ENCODE results near the gene RNF103. TPM values are rescaled to one million over a fixed set of nuclear protein-coding genes. Genes with fewer than 3 reads are reported as not detected.
A peak's percentile ranks its signal among the peaks of the same experiment; 100 is the strongest.

RNF103 gene
- total and polyA plus RNA-seq, 4 donors = 15.4 to 38.2 (median 19.4) TPM

GRCh38 chr2:86562922-86563649 lies 60.6 kb downstream of the RNF103 start, which contains the start of gene CHMP3:
Gene CHMP3, minus strand, starts transcription at chr2:86563443. Its CDS starts 95 bp downstream, at chr2:86563348.
- peak; percentile 93 for DNase-seq (ENCODE audit: low spot score)
- peak within 1 kb of the TSS; percentile 77 to 99 (median 80) for H3K4me3 ChIP-seq (ENCODE audit: low read depth in 1 of 3, low read length in 3 of 3)

More at GRCh38 chr2:86562922-86563649, 60.6 kb downstream of the RNF103 start, which contains the start of gene CHMP3:
- H3K27me3 ChIP-seq (ENCODE audit: control insufficient read depth in 4 of 4, insufficient read depth in 4 of 4, low read length in 3 of 4) = no peaks in the 10 kb centered on the region
- peak within 1 kb of the TSS; percentile 100 for H3K27ac ChIP-seq (ENCODE audit: low read depth in 1 of 2, low read length in 2 of 2)
- TF ChIP-seq RXRA (IDR thresholded peaks at IDR 0.05) = no peak
- TF ChIP-seq FOXA1 (IDR thresholded peaks at IDR 0.05) = no peak
- peak; percentile 96 for TF ChIP-seq MAX (IDR thresholded peaks at IDR 0.05)
- peak; percentile 38 for TF ChIP-seq NR2F2 (IDR thresholded peaks at IDR 0.05)
- peak; percentile 74 for TF ChIP-seq ZBTB33 (IDR thresholded peaks at IDR 0.05)
- TF ChIP-seq CTCF (IDR thresholded peaks at IDR 0.05; ENCODE audit: low read depth, low read length, missing input control) = no peak
- peak in 1 of 2 donors; percentile 23 for TF ChIP-seq HNF4A (conservative IDR thresholded peaks at IDR 0.05)
- peak in 1 of 2 donors; percentile 23 for TF ChIP-seq EGR1 (IDR thresholded peaks at IDR 0.05; ENCODE audit: low read depth in 2 of 2)
- TF ChIP-seq TAF1 (conservative IDR thresholded peaks at IDR 0.05) = peak; percentile 74
- TF ChIP-seq, protein P1, sequence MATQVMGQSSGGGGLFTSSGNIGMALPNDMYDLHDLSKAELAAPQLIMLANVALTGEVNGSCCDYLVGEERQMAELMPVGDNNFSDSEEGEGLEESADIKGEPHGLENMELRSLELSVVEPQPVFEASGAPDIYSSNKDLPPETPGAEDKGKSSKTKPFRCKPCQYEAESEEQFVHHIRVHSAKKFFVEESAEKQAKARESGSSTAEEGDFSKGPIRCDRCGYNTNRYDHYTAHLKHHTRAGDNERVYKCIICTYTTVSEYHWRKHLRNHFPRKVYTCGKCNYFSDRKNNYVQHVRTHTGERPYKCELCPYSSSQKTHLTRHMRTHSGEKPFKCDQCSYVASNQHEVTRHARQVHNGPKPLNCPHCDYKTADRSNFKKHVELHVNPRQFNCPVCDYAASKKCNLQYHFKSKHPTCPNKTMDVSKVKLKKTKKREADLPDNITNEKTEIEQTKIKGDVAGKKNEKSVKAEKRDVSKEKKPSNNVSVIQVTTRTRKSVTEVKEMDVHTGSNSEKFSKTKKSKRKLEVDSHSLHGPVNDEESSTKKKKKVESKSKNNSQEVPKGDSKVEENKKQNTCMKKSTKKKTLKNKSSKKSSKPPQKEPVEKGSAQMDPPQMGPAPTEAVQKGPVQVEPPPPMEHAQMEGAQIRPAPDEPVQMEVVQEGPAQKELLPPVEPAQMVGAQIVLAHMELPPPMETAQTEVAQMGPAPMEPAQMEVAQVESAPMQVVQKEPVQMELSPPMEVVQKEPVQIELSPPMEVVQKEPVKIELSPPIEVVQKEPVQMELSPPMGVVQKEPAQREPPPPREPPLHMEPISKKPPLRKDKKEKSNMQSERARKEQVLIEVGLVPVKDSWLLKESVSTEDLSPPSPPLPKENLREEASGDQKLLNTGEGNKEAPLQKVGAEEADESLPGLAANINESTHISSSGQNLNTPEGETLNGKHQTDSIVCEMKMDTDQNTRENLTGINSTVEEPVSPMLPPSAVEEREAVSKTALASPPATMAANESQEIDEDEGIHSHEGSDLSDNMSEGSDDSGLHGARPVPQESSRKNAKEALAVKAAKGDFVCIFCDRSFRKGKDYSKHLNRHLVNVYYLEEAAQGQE (IDR thresholded peaks at IDR 0.05) = peak; percentile 50
- peak in 1 of 2 donors; percentile 78 for TF ChIP-seq GABPA (IDR thresholded peaks at IDR 0.05 in 1 of 2, conservative IDR thresholded peaks at IDR 0.05 in 1 of 2)
- TF ChIP-seq YY1 (IDR thresholded peaks at IDR 0.05) = peak; percentile 70
- no peak for TF ChIP-seq HNF4G (IDR thresholded peaks at IDR 0.05)
- TF ChIP-seq RAD21 (IDR thresholded peaks at IDR 0.05) = peak in 1 of 2 donors; percentile 30
- TF ChIP-seq, protein P2, sequence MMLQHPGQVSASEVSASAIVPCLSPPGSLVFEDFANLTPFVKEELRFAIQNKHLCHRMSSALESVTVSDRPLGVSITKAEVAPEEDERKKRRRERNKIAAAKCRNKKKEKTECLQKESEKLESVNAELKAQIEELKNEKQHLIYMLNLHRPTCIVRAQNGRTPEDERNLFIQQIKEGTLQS (IDR thresholded peaks at IDR 0.05) = peak; percentile 24
- TF ChIP-seq FOXA2 (IDR thresholded peaks at IDR 0.05) = no peak
- TF ChIP-seq SP1 (IDR thresholded peaks at IDR 0.05) = peak; percentile 33
- TF ChIP-seq JUND (IDR thresholded peaks at IDR 0.05) = peak; percentile 95 to 96
- H3K36me3 ChIP-seq (ENCODE audit: control insufficient read depth in 4 of 4, insufficient read depth in 3 of 4, low read depth in 1 of 4, low read length in 3 of 4) = no peaks in the 10 kb centered on the region
- under 1% methylated on average over 57 of the region's 57 CpGs for WGBS
- no peaks in the 10 kb centered on the region for H3K9me3 ChIP-seq (ENCODE audit: control insufficient read depth in 4 of 4, low read length in 3 of 4)
- peak within 1 kb of the TSS; percentile 99 for H3K9ac ChIP-seq (ENCODE audit: low read depth in 1 of 2, low read length in 2 of 2)
- peaks cover 0 to 17% (median 8%) of the 10 kb centered on the region in 4 donors for H3K4me1 ChIP-seq (ENCODE audit: control insufficient read depth in 4 of 4, insufficient read depth in 4 of 4, low read length in 3 of 4)

Data from liver (tissue), 9 donors.